Hair follicle dermal papilla cell (primary cell): ENCODE results near the gene KASH5. TPM values are rescaled to one million over a fixed set of nuclear protein-coding genes. Genes with fewer than 3 reads are reported as not detected.

Experiments
- total RNA-seq: library from RNA; depleted of rRNA; stranded (reverse); fragments of >200 nt; gene quantifications from 2 replicates; pipeline ENCODE4 v1.2.3, GENCODE V29; 2012

The KASH5 gene
- total RNA-seq = not detected in 2 replicates

GRCh38 chr19:49387936-49388372, at the start of gene KASH5:
TSS of gene KASH5 (plus strand) at chr19:49388249. CDS start at chr19:49390884, 2,635 bp downstream.

GRCh38 chr19:49362048-49362928, 25.8 kb upstream of the KASH5 start, which contains the start of gene TEAD2:
TSS of gene TEAD2 (minus strand) at chr19:49362416. CDS start at chr19:49360075, 2,341 bp downstream.

GRCh38 chr19:49363268-49364082, 24.6 kb upstream of the KASH5 start, which contains the start of gene DKKL1:
TSS of gene DKKL1 (plus strand) at chr19:49363877. CDS start at chr19:49363999, 122 bp downstream.

GRCh38 chr19:49423071-49423984, 35.3 kb downstream of the KASH5 start, which contains the start of gene PTH2:
TSS of gene PTH2 (minus strand) at chr19:49423441. CDS start at chr19:49423339, 102 bp downstream.

GRCh38 chr19:49425178-49425577, 37.1 kb downstream of the KASH5 start, which contains the start of gene GFY:
TSS of gene GFY (plus strand) at chr19:49425388. CDS start at chr19:49426431, 1,043 bp downstream.

GRCh38 chr19:49441210-49441959, 53.3 kb downstream of the KASH5 start, which contains the start of gene SLC17A7:
TSS of gene SLC17A7 (minus strand) at chr19:49441527. CDS start at chr19:49441379, 148 bp downstream.

GRCh38 chr19:49451430-49452181, 63.6 kb downstream of the KASH5 start, which contains the start of gene PIH1D1:
TSS of gene PIH1D1 (minus strand) at chr19:49451814. CDS start at chr19:49451574, 240 bp downstream.

GRCh38 chr19:49453013-49453756, 65.1 kb downstream of the KASH5 start, which contains the start of gene ALDH16A1:
TSS of gene ALDH16A1 (plus strand) at chr19:49453225. CDS start at chr19:49453332, 107 bp downstream.

Other genes starting within 250 kb of the KASH5 start
- gene HRC, start 232.9 kb upstream of the KASH5 start, total RNA-seq = not detected in 2 replicates
- gene TRPM4, start 230.5 kb upstream of the KASH5 start, total RNA-seq = 32.6 and 32.7 TPM in 2 replicates
- gene SLC6A16, start 63.1 kb upstream of the KASH5 start, total RNA-seq = 0.12 and 0.16 TPM in 2 replicates
- not detected in 2 replicates for gene CD37, start 52.8 kb upstream of the KASH5 start, total RNA-seq
- gene TEAD2, start 25.8 kb upstream of the KASH5 start, total RNA-seq = 36.8 and 42.8 TPM in 2 replicates
- gene DKKL1, start 24.4 kb upstream of the KASH5 start, total RNA-seq = 0.49 TPM in 1 of 2 replicates, not detected in the other
- gene PTH2, start 35.2 kb downstream of the KASH5 start, total RNA-seq = not detected in 2 replicates
- gene GFY, start 37.1 kb downstream of the KASH5 start, total RNA-seq = not detected in 2 replicates
- gene SLC17A7, start 53.3 kb downstream of the KASH5 start, total RNA-seq = 0.16 and 0.36 TPM in 2 replicates
- gene PIH1D1, start 63.6 kb downstream of the KASH5 start, total RNA-seq = 65.1 and 68.2 TPM in 2 replicates
- 36.0 and 39.0 TPM in 2 replicates for gene ALDH16A1, start 65.0 kb downstream of the KASH5 start, total RNA-seq
- gene FLT3LG, start 86.0 kb downstream of the KASH5 start, total RNA-seq = 12.1 and 12.7 TPM in 2 replicates
- 1,679 and 1,804 TPM in 2 replicates for gene RPL13A, start 99.4 kb downstream of the KASH5 start, total RNA-seq
- gene RPS11, start 108.2 kb downstream of the KASH5 start, total RNA-seq = 1,616 and 1,768 TPM in 2 replicates
- gene FCGRT, start 124.4 kb downstream of the KASH5 start, total RNA-seq = 76.9 and 77.5 TPM in 2 replicates
- gene RCN3, start 139.8 kb downstream of the KASH5 start, total RNA-seq = 155 and 167 TPM in 2 replicates
- gene NOSIP, start 192.3 kb downstream of the KASH5 start, total RNA-seq = 46.8 and 50.1 TPM in 2 replicates
- 2.2 TPM in 1 of 2 replicates, not detected in the other for gene PRRG2, start 193.1 kb downstream of the KASH5 start, total RNA-seq
- 3.9 and 4.4 TPM in 2 replicates for gene PRR12, start 202.9 kb downstream of the KASH5 start, total RNA-seq